GM12878 (cell line): ENCODE data around the gene FNDC3A. TPM values are rescaled to one million over a fixed set of nuclear protein-coding genes. Genes with fewer than 3 reads are reported as not detected.

Source experiments
- ATAC-seq: fragments of 200-7000 bp; cut with Tn5 transposase; 3 replicates; pipeline ENCODE4 v1.9.1; 2020; ENCODE audit warnings: mild to moderate bottlenecking, moderate library complexity
- BruUV-seq: library from RNA; stranded (reverse); fragments of 400-500 nt; replicated peaks from 2 replicates; lab custom pipeline; 2021; lab: Mats Ljungman, UMichigan
- CTCF ChIA-PET: fragments of 300-600 bp; sonication (Branson Sonifier 250); formaldehyde crosslinking; extraction: SDS; loops from one replicate; lab custom pipeline; 2021; ENCODE audit warnings: inconsistent platforms; lab: Yijun Ruan, JAX
- POLR2A ChIA-PET: fragments of 350-600 bp; formaldehyde crosslinking; extraction: SDS; loops from one replicate; lab custom pipeline; 2021; ENCODE audit warnings: inconsistent platforms; lab: Charles Lee
- RAD21 ChIA-PET: fragments of 300-600 bp; sonication (Branson Sonifier 250); formaldehyde crosslinking; loops from one replicate; lab custom pipeline; 2023; ENCODE audit warnings: antibody characterized with exemption; ENCODE audit not compliant: unreplicated experiment; lab: Charles Lee
- SMC1A ChIA-PET: fragments of 300-600 bp; sonication (Branson Sonifier 250); formaldehyde crosslinking; loops from one replicate; lab custom pipeline; 2023; ENCODE audit not compliant: unreplicated experiment, uncharacterized antibody; lab: Charles Lee
- DNase-seq: peaks from one replicate; pipeline ENCODE4 v3.0.0-alpha.2; 2011; ENCODE audit warnings: low read depth, low spot score
- FAIRE-seq: peaks from 3 replicates; lab custom pipeline; 2011; peaks lifted over from hg19 to GRCh38; lab: Jason Lieb, UNC
- H2AFZ ChIP-seq: 2 replicates; pipeline ENCODE4 v1.6.0; 2011; ENCODE audit warnings: low read depth, low read length, control low read depth; ENCODE audit not compliant: control insufficient read depth
- H3K27ac ChIP-seq: 2 replicates; pipeline ENCODE4 v1.5.1; 2011; ENCODE audit warnings: control low read depth; ENCODE audit not compliant: control insufficient read depth, insufficient read depth
- H3K27me3 ChIP-seq, 2 experiments: replicated peaks in 1 of 2; 2 replicates each; pipeline versions ENCODE4 v1.6.0 to v1.6.1; 2011; ENCODE audit warnings: low read length in 1 of 2; ENCODE audit not compliant: control insufficient read depth in 2 of 2, insufficient read depth in 2 of 2
- H3K36me3 ChIP-seq, 2 experiments: 2 replicates each; pipeline ENCODE4 v1.5.1; 2011; ENCODE audit warnings: low read length in 1 of 2; ENCODE audit not compliant: control insufficient read depth in 2 of 2, insufficient read depth in 2 of 2
- H3K4me1 ChIP-seq: 2 replicates; pipeline ENCODE4 v1.6.1; 2011; ENCODE audit warnings: mild to moderate bottlenecking, low read length, moderate library complexity, mixed read lengths; ENCODE audit not compliant: control insufficient read depth, insufficient read depth
- H3K4me2 ChIP-seq: 2 replicates; pipeline ENCODE4 v1.6.0; 2011; ENCODE audit warnings: control low read depth; ENCODE audit not compliant: control insufficient read depth, insufficient read depth
- H3K4me3 ChIP-seq: fragments of 200-600 bp; sonication (generic); 2 replicates; pipeline ENCODE4 v1.5.1; 2016
- H3K79me2 ChIP-seq: 2 replicates; pipeline ENCODE4 v1.6.0; 2011; ENCODE audit warnings: low read length; ENCODE audit not compliant: control insufficient read depth, insufficient read depth
- H3K9ac ChIP-seq: 2 replicates; pipeline ENCODE4 v1.8.0; 2011; ENCODE audit warnings: low read length, control low read depth, mixed read lengths; ENCODE audit not compliant: control insufficient read depth, insufficient read depth
- H3K9me3 ChIP-seq: replicated peaks from 3 replicates; pipeline ENCODE4 v1.5.1; 2011; ENCODE audit warnings: mild to moderate bottlenecking, low read length; ENCODE audit not compliant: control insufficient read depth, insufficient read depth
- H4K20me1 ChIP-seq: 2 replicates; pipeline ENCODE4 v1.6.0; 2011; ENCODE audit not compliant: control insufficient read depth, insufficient read depth
- BHLHE40 ChIP-seq, 2 experiments: fragments of 450-650 bp in 1 of 2; IDR thresholded peaks; 2 replicates each; pipeline ENCODE4 v1.6.1; 2011 to 2017; ENCODE audit warnings: low read depth in 2 of 2, borderline replicate concordance in 1 of 2, improper control_type of control experiment in 1 of 2, low read length in 1 of 2, mild to moderate bottlenecking in 1 of 2
- CEBPB ChIP-seq, 2 experiments: fragments of 150-350 bp in 1 of 2; IDR thresholded peaks; 2 replicates each; pipeline ENCODE4 v1.6.1; 2012 to 2014; ENCODE audit warnings: low read depth in 2 of 2, low read length in 2 of 2, borderline replicate concordance in 1 of 2, inconsistent platforms in 1 of 2
- ETV6 ChIP-seq, 2 experiments: fragments of 450-650 bp in 1 of 2; IDR thresholded peaks in 1 of 2; conservative IDR thresholded peaks in 1 of 2; 2 replicates each; pipeline ENCODE4 v1.6.1; 2014; ENCODE audit warnings: antibody characterized with exemption in 1 of 2, borderline replicate concordance in 1 of 2, low read depth in 1 of 2, mild to moderate bottlenecking in 1 of 2, moderate library complexity in 1 of 2
- IRF4 ChIP-seq: IDR thresholded peaks from 2 replicates; pipeline ENCODE4 v1.6.1; 2011; ENCODE audit warnings: low read depth, low read length
- KLF5 ChIP-seq: fragments of 450-650 bp; IDR thresholded peaks from 2 replicates; pipeline ENCODE4 v1.6.1; 2014; ENCODE audit warnings: mild to moderate bottlenecking; ENCODE audit not compliant: partially characterized antibody
- MEF2B ChIP-seq: fragments of 450-650 bp; IDR thresholded peaks from 2 replicates; pipeline ENCODE4 v1.6.1; 2018; ENCODE audit warnings: mild to moderate bottlenecking, moderate library complexity; ENCODE audit not compliant: partially characterized antibody, poor library complexity, severe bottlenecking
- NR2C1 ChIP-seq: fragments of 450-650 bp; IDR thresholded peaks from 2 replicates; pipeline ENCODE4 v1.6.1; 2017; ENCODE audit warnings: antibody characterized with exemption, mild to moderate bottlenecking, moderate library complexity
- NR2C2 ChIP-seq: IDR thresholded peaks from 2 replicates; pipeline ENCODE4 v1.6.1; 2011; ENCODE audit warnings: borderline replicate concordance, low read depth; ENCODE audit not compliant: control insufficient read depth, insufficient read length
- NRF1 ChIP-seq: conservative IDR thresholded peaks from 2 replicates; pipeline ENCODE4 v1.6.1; 2011; ENCODE audit warnings: mild to moderate bottlenecking, low read depth, low read length, improper control_type of control experiment
- PAX8 ChIP-seq: fragments of 450-650 bp; IDR thresholded peaks from 2 replicates; pipeline ENCODE4 v1.6.1; 2017; ENCODE audit warnings: mild to moderate bottlenecking, moderate library complexity
- PKNOX1 ChIP-seq: fragments of 450-650 bp; IDR thresholded peaks from 2 replicates; pipeline ENCODE4 v1.6.1; 2016; ENCODE audit warnings: mild to moderate bottlenecking
- POLR2A ChIP-seq: IDR thresholded peaks from 2 replicates; pipeline ENCODE4 v1.6.1; 2011; ENCODE audit warnings: low read depth, mild to moderate bottlenecking, low read length
- RB1 ChIP-seq: fragments of 450-650 bp; formaldehyde crosslinking; IDR thresholded peaks from 2 replicates; pipeline ENCODE4 v1.6.1; 2017; ENCODE audit warnings: mild to moderate bottlenecking, borderline replicate concordance
- STAT1 ChIP-seq: fragments of 450-650 bp; conservative IDR thresholded peaks from 2 replicates; pipeline ENCODE4 v1.6.1; 2014; ENCODE audit warnings: antibody characterized with exemption, mild to moderate bottlenecking
- TBL1XR1 ChIP-seq: IDR thresholded peaks from 2 replicates; pipeline ENCODE4 v1.6.1; 2012; ENCODE audit warnings: low read depth, low read length, improper control_type of control experiment
- USF1 ChIP-seq: IDR thresholded peaks from 2 replicates; pipeline ENCODE4 v1.6.1; 2011; ENCODE audit warnings: borderline replicate concordance, low read depth, mild to moderate bottlenecking, moderate library complexity, mixed read lengths, low read length; ENCODE audit not compliant: insufficient read depth; ENCODE audit errors: extremely low read length
- ZBTB40 ChIP-seq: fragments of 450-650 bp; IDR thresholded peaks from 2 replicates; pipeline ENCODE4 v1.6.1; 2016; ENCODE audit warnings: mild to moderate bottlenecking, moderate library complexity, borderline replicate concordance
- ZZZ3 ChIP-seq: IDR thresholded peaks from 2 replicates; pipeline ENCODE4 v1.6.1; 2011; ENCODE audit warnings: low read depth; ENCODE audit not compliant: control insufficient read depth, insufficient read length
- WGBS: methylation state at CpG from one replicate; pipeline ENCODE4 v1.1.6; 2016; ENCODE audit warnings: low lambda C conversion rate; ENCODE audit not compliant: insufficient replicate concordance, insufficient coverage; ENCODE audit errors: missing lambda C conversion rate; 5-methylcytosine and 5-hydroxymethylcytosine counted together
- in situ Hi-C: fragments of 300-500 bp; cut with MboI; formaldehyde crosslinking; loops from 9 replicates; pipeline ENCODE4 v1.14.3; 2018; ENCODE audit warnings: mixed read lengths
- intact Hi-C: fragments of 100-400 bp; cut with micrococcal nuclease; formaldehyde crosslinking; loops from one replicate; pipeline ENCODE4 v1.14.2; 2022; ENCODE audit not compliant: unreplicated experiment
- polyA plus RNA-seq, 11 experiments: library from polyadenylated mRNA; depleted of rRNA in 4 of 11; unstranded in 6 of 11; stranded (reverse) in 5 of 11; fragments of >200 nt; fragmentation: Nextera tagmentation in 4 of 11; fragmentation: Illumina TruSeq in 1 of 11; extraction: Ambion mirVana in 4 of 11; extraction: Trizol in 1 of 11; gene quantifications; 1 replicate in 1 of 11; 2 replicates in 10 of 11; pipeline versions ENCODE4 v1.2.1 to v1.2.3, GENCODE V29; 2011 to 2016; ENCODE audit warnings: inconsistent platforms in 2 of 11, missing spikeins in 2 of 11, low read depth in 1 of 11
- total RNA-seq, 4 experiments: library from RNA; depleted of rRNA in 3 of 4; stranded (reverse); fragments of >200 nt in 3 of 4; fragmentation: Illumina TruSeq in 1 of 4; extraction: Trizol in 1 of 4; gene quantifications; 2 replicates each; pipeline versions ENCODE4 v1.2.1 to v1.2.3, GENCODE V29; 2013 to 2021

The FNDC3A gene
- total and polyA plus RNA-seq, 10 of the 15 experiments (the other 5 are each of a cell fraction or from before 2014, with no cell fraction given), result 6.3 to 46.4 (median 22.8) TPM

GRCh38 chr13:49044836-49045235, 69.1 kb downstream of the FNDC3A start (continued):
- TF ChIP-seq USF1 (no peak), NR2C1 (no peak), KLF5 (no peak), CEBPB (IDR thresholded peaks at IDR 0.05; ENCODE audit: borderline replicate concordance in 1 of 2, low read depth in 2 of 2, low read length in 2 of 2) (no peak), ETV6 (conservative IDR thresholded peaks at IDR 0.05 in 1 of 2, IDR thresholded peaks at IDR 0.05 in 1 of 2; ENCODE audit: borderline replicate concordance in 1 of 2, low read depth in 1 of 2) (no peak), MEF2B (no peak), POLR2A (no peak)

- DNase-seq (no peak), ATAC-seq (no peak), FAIRE-seq (no peak)
- ChIA-PET RAD21 (no interaction called here), CTCF (interaction anchor here (3.3 kb wide), 1 partner anchor 11 kb away, joined by 10 read pairs; no protein-coding TSS in a partner anchor), SMC1A (interaction anchor here (0.6 to 0.7 kb wide), 2 partner anchors 66 to 812 kb away, joined by 3 to 4 read pairs; no protein-coding TSS in a partner anchor), POLR2A (no interaction called here)
- Histone ChIP-seq H3K27me3 (no peaks in the 10 kb centered on the region), H3K9me3 (no peaks in the 10 kb centered on the region; the same call in 1 of the 3 replicates), H3K79me2 (no peaks in the 10 kb centered on the region; the same call in 1 of the 2 replicates), H2AFZ (no peak overlapping the region), H4K20me1 (no peaks in the 10 kb centered on the region), H3K4me2 (no peak overlapping the region), H3K27ac (no peak overlapping the region), H3K9ac (no peak overlapping the region), H3K4me3 (no peak overlapping the region), H3K4me1 (no peaks in the 10 kb centered on the region), H3K36me3 (no peaks in the 10 kb centered on the region; a peak in 2 of 4 replicates)
- in situ Hi-C loops (no loop called here), intact Hi-C loops (no loop called here)
- no TSS peak for BruUV-seq
- WGBS, result 98% methylated on average over 2 of the region's 2 CpGs
- TF ChIP-seq RB1, result no peak
- TF ChIP-seq TBL1XR1, result no peak
- no peak for TF ChIP-seq BHLHE40 (IDR thresholded peaks at IDR 0.05; ENCODE audit: borderline replicate concordance in 1 of 2, low read depth in 2 of 2, low read length in 1 of 2)
- no peak for TF ChIP-seq KLF5
- TF ChIP-seq STAT1, result no peak
- TF ChIP-seq PKNOX1, result no peak
- TF ChIP-seq NR2C2, result no peak
- no peak for TF ChIP-seq PAX8
- no peak for TF ChIP-seq ZZZ3
- no peak for TF ChIP-seq NRF1
- no peak for TF ChIP-seq IRF4
- TF ChIP-seq ZBTB40, result no peak
Observed at GRCh38 chr13:49046002-49046401, 70.3 kb downstream of the FNDC3A start.
